Caco-2 (cell line): ENCODE data around the gene ZSCAN31. TPM values are rescaled to one million over a fixed set of nuclear protein-coding genes. Genes with fewer than 3 reads are reported as not detected.

Experiments used
- BruUV-seq: library from RNA; stranded (reverse); fragments of 400-500 nt; replicated peaks from 2 replicates; lab custom pipeline; 2021; lab: Mats Ljungman, UMichigan
- CTCF ChIA-PET: fragments of 300-600 bp; sonication (Branson Sonifier 250); formaldehyde crosslinking; loops from one replicate; lab custom pipeline; 2022; ENCODE audit warnings: antibody characterized with exemption; lab: Charles Lee
- POLR2A ChIA-PET: fragments of 300-600 bp; sonication (Branson Sonifier 250); formaldehyde crosslinking; loops from one replicate; lab custom pipeline; 2022; ENCODE audit warnings: antibody characterized with exemption; lab: Charles Lee
- DNase-seq, 2 experiments: peaks; one replicate each; pipeline versions ENCODE4 v3.0.0 to v3.0.0-alpha.2; 2020 to 2022
- H3K27me3 ChIP-seq: replicated peaks from 2 replicates; pipeline ENCODE4 v1.6.0; 2011; ENCODE audit warnings: low read length; ENCODE audit not compliant: control insufficient read depth, insufficient read depth
- H3K36me3 ChIP-seq: 2 replicates; pipeline ENCODE4 v1.5.1; 2011; ENCODE audit warnings: low read length; ENCODE audit not compliant: control insufficient read depth, insufficient read depth
- H3K4me1 ChIP-seq: fragments of 250-450 bp; sonication (Bioruptor Pico); 2 replicates; pipeline ENCODE4 v1.5.1; 2020; ENCODE audit warnings: mild to moderate bottlenecking
- H3K4me3 ChIP-seq: 2 replicates; pipeline ENCODE4 v1.5.1; 2011; ENCODE audit warnings: low read depth, mild to moderate bottlenecking, control low read depth, low read length
- H3K9me3 ChIP-seq: fragments of 250-450 bp; sonication (Bioruptor Pico); 2 replicates; pipeline ENCODE4 v1.5.1; 2020; ENCODE audit warnings: mild to moderate bottlenecking, moderate library complexity
- H3K27ac Mint-ChIP-seq: one replicate; pipeline ENCODE4 v1.8.0; 2022; ENCODE audit warnings: mixed read lengths; ENCODE audit not compliant: unreplicated experiment
- H3K27me3 Mint-ChIP-seq: one replicate; pipeline ENCODE4 v1.8.0; 2022; ENCODE audit warnings: mixed read lengths; ENCODE audit not compliant: insufficient read depth, unreplicated experiment
- H3K36me3 Mint-ChIP-seq: one replicate; pipeline ENCODE4 v1.8.0; 2022; ENCODE audit warnings: mild to moderate bottlenecking, mixed read lengths; ENCODE audit not compliant: insufficient read depth, unreplicated experiment
- H3K4me1 Mint-ChIP-seq: one replicate; pipeline ENCODE4 v1.8.0; 2022; ENCODE audit warnings: low read depth, mixed read lengths; ENCODE audit not compliant: unreplicated experiment
- H3K4me3 Mint-ChIP-seq: one replicate; pipeline ENCODE4 v1.8.0; 2022; ENCODE audit warnings: mild to moderate bottlenecking, moderate library complexity, mixed read lengths; ENCODE audit not compliant: unreplicated experiment
- H3K9me3 Mint-ChIP-seq: one replicate; pipeline ENCODE4 v1.8.0; 2022; ENCODE audit warnings: mixed read lengths; ENCODE audit not compliant: unreplicated experiment
- CTCF ChIP-seq, 2 experiments: fragments of 200-600 bp in 1 of 2; IDR thresholded peaks; 1 replicate in 1 of 2; 2 replicates in 1 of 2; pipeline versions ENCODE4 v1.5.1 to v1.8.0; 2011 to 2022; ENCODE audit warnings: antibody characterized with exemption in 1 of 2, control low read depth in 1 of 2, inconsistent platforms in 1 of 2, low read depth in 1 of 2, low read length in 1 of 2, mild to moderate bottlenecking in 1 of 2, moderate library complexity in 1 of 2; ENCODE audit not compliant: insufficient read depth in 1 of 2, severe bottlenecking in 1 of 2, unreplicated experiment in 1 of 2
- intact Hi-C: fragments of 100-400 bp; cut with micrococcal nuclease; formaldehyde crosslinking; loops from one replicate; pipeline ENCODE4 v1.10.0; 2022; ENCODE audit not compliant: unreplicated experiment
- total RNA-seq: library from RNA; stranded (reverse); gene quantifications from 2 replicates; pipeline ENCODE4 v1.2.3, GENCODE V29; 2022

ZSCAN31 gene
- total RNA-seq, 1 experiment from 2014 or later, result 1.7 TPM

GRCh38 chr6:28296520-28297060 is 39.4 kb downstream of the ZSCAN31 start:
- Histone ChIP-seq H3K4me1 (no peaks in the 10 kb centered on the region), H3K9me3 (no peaks in the 10 kb centered on the region), H3K4me3 (no peak overlapping the region), H3K36me3 (no peaks in the 10 kb centered on the region; the same call in 1 of the 2 replicates), H3K27me3 (no peaks in the 10 kb centered on the region)
- no peak overlapping the region for H3K27ac Mint-ChIP-seq
- POLR2A ChIA-PET, result no interaction called here
- H3K36me3 Mint-ChIP-seq, result no peaks in the 10 kb centered on the region
- no TSS peak for BruUV-seq
- no peaks in the 10 kb centered on the region for H3K9me3 Mint-ChIP-seq
- intact Hi-C loops, result no loop called here
- no peaks in the 10 kb centered on the region for H3K4me1 Mint-ChIP-seq
- H3K27me3 Mint-ChIP-seq, result no peaks in the 10 kb centered on the region
- no peak for TF ChIP-seq CTCF (IDR thresholded peaks at IDR 0.05; ENCODE audit: insufficient read depth in 1 of 2, low read depth in 1 of 2, low read length in 1 of 2, severe bottlenecking in 1 of 2, unreplicated experiment in 1 of 2)
- no peak overlapping the region for H3K4me3 Mint-ChIP-seq
- no peak for DNase-seq
- CTCF ChIA-PET, result no interaction called here

DNA sequence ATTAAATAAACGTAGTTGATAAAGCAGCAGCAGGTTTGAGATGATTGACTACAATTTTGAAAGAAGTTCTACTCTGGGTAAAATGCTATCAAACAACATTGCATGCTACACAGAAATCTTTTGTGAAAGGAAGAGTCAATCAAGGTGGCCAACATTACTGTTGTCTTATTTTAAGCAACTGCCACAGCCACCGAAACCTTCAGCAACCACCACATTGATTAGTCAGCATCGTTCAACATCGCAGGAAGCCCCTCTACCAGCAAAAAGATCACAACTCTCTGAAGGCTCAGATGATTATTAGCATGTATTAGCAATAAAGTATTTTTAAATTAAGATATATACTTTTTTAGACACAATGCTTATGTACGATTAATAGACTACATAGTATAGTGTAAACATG is 40.6 kb downstream of the ZSCAN31 start:
- intact Hi-C loops, result no loop called here
- no peak overlapping the region for H3K27ac Mint-ChIP-seq
- H3K4me1 Mint-ChIP-seq, result no peaks in the 10 kb centered on the region
- Histone ChIP-seq H3K4me1 (no peaks in the 10 kb centered on the region), H3K27me3 (no peaks in the 10 kb centered on the region), H3K4me3 (no peak overlapping the region), H3K36me3 (no peaks in the 10 kb centered on the region; the same call in 1 of the 2 replicates), H3K9me3 (no peaks in the 10 kb centered on the region)
- TF ChIP-seq CTCF (IDR thresholded peaks at IDR 0.05; ENCODE audit: insufficient read depth in 1 of 2, low read depth in 1 of 2, low read length in 1 of 2, severe bottlenecking in 1 of 2, unreplicated experiment in 1 of 2), result no peak
- ChIA-PET POLR2A (no interaction called here), CTCF (no interaction called here)
- no peak overlapping the region for H3K4me3 Mint-ChIP-seq
- no peaks in the 10 kb centered on the region for H3K27me3 Mint-ChIP-seq
- no peak for DNase-seq
- no peaks in the 10 kb centered on the region for H3K36me3 Mint-ChIP-seq
- no peaks in the 10 kb centered on the region for H3K9me3 Mint-ChIP-seq
- BruUV-seq, result no TSS peak

DNA sequence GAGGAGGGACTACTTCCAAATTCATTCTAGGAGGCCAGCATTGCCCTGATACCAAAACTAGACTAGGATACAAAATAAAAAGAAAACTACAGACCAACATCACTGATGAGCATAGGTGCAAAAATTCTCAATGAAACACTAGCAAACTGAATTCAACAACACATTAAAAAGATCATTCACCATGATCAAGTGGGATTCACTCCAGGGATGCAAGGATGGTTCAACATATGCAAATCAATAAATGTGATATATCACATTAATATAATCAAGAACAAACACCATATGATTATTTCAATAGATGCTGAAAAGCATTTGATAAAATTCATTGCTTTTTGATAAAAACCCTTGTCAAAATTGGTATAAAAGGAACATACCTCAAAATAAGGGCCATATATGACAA is 44.4 kb downstream of the ZSCAN31 start:
- Histone ChIP-seq H3K36me3 (no peaks in the 10 kb centered on the region), H3K27me3 (no peaks in the 10 kb centered on the region), H3K4me1 (no peaks in the 10 kb centered on the region), H3K9me3 (no peaks in the 10 kb centered on the region), H3K4me3 (no peak overlapping the region)
- intact Hi-C loops, result no loop called here
- ChIA-PET CTCF (no interaction called here), POLR2A (no interaction called here)
- no peaks in the 10 kb centered on the region for H3K4me1 Mint-ChIP-seq
- no peak for TF ChIP-seq CTCF (IDR thresholded peaks at IDR 0.05; ENCODE audit: insufficient read depth in 1 of 2, low read depth in 1 of 2, low read length in 1 of 2, severe bottlenecking in 1 of 2, unreplicated experiment in 1 of 2)
- no TSS peak for BruUV-seq
- no peak overlapping the region for H3K27ac Mint-ChIP-seq
- no peaks in the 10 kb centered on the region for H3K9me3 Mint-ChIP-seq
- no peak for DNase-seq
- H3K36me3 Mint-ChIP-seq, result peaks cover 4% of the 10 kb centered on the region
- H3K27me3 Mint-ChIP-seq, result no peaks in the 10 kb centered on the region
- no peak overlapping the region for H3K4me3 Mint-ChIP-seq
